ENCODE data around the gene SLC22A6.
"Not testable (repeated sequence)": the region's sequence is repeated elsewhere in the genome, so short reads cannot be mapped to it uniquely, and the experiment has no call there.

The SLC22A6 gene

DNA sequence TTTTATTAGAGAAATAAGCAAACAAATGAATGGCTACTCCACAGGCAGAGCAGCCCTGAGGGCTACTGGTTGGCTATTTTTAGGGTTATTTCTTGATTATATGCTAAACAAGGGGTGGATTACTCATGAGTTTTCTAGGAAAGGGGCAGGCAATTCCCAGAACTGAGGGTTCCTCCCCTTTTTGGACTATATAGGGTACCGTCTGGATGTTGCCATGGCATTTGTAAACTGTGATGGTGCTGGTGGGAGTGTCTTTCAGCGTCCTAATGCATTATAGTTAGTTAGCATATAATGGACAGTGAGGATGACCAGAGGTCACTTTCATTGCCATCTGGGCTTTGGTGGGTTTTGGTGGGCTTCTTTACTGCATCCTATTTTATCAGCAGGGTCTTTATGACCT lies 19.2 kb downstream of the SLC22A6 start:
- H3K27me3 Mint-ChIP-seq = peaks cover 9% of the 10 kb centered on the region
- H3K27ac Mint-ChIP-seq = no peak overlapping the region
- ATAC-seq (ENCODE audit: low read depth) (no peak), DNase-seq (ENCODE audit: low spot score in 2 of 2) (no peak)
- no peaks in the 10 kb centered on the region for H3K36me3 Mint-ChIP-seq
- H3K9me3 Mint-ChIP-seq = peaks cover 4% of the 10 kb centered on the region
- no peaks in the 10 kb centered on the region for H3K4me1 Mint-ChIP-seq
- H3K4me3 Mint-ChIP-seq = no peak overlapping the region

DNA sequence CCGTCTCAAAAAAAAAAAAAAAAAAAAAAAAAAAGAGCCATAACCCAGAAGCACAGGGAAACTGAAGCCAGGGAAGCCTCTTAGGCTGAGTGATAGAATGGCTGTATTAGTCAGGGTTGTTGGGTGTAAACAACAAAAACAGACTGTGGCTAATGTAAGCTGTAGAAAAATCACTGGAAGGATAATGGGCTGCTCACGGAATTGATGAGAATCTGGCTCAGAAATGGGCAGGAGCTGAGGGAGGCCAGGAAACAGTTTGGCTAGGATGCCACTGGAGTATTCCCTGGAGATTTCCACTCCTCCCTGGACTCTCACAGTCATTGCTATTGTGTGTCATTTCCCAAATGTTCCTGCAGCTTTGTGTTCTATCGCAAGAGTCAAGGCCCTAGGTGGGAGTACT lies 22.4 kb downstream of the SLC22A6 start:
- H3K9me3 Mint-ChIP-seq = peaks cover 2% of the 10 kb centered on the region
- H3K36me3 Mint-ChIP-seq = no peaks in the 10 kb centered on the region
- DNase-seq (ENCODE audit: low spot score in 2 of 2) (no peak), ATAC-seq (ENCODE audit: low read depth) (no peak)
- H3K4me1 Mint-ChIP-seq = no peaks in the 10 kb centered on the region
- peaks cover 10% of the 10 kb centered on the region for H3K27me3 Mint-ChIP-seq
- no peak overlapping the region for H3K27ac Mint-ChIP-seq
- no peak overlapping the region for H3K4me3 Mint-ChIP-seq

DNA sequence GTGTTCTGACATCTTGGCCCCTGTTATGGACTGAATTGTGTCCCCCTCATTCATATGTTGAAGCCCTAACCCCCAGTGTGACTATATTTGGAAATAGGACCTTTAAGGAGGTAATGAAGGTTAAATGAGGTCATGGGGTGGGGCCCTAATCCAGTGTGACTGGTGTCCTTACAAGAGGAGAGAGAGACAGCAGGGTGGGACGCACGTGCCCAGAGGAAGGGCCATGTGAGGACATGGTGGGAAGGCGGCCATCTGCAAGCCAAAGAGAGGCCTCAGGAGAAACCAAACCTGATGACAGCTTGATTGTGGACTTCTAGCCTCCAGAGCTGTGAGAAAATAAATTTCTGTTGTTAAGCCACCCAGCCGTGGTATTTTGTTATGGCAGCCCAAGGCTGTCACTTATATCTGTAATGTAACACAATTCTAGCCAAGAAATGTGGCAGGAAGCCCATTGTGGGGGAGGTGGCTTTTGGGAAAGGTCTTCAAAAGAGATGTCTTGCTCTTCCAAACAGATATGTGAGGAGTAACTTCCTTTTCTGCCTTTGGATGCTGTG lies 23.7 kb downstream of the SLC22A6 start:
- ATAC-seq (ENCODE audit: low read depth) (no peak), DNase-seq (ENCODE audit: low spot score in 2 of 2) (no peak)
- H3K4me3 Mint-ChIP-seq = no peak overlapping the region
- no peaks in the 10 kb centered on the region for H3K4me1 Mint-ChIP-seq
- no peak overlapping the region for H3K27ac Mint-ChIP-seq
- H3K9me3 Mint-ChIP-seq = no peaks in the 10 kb centered on the region
- no peaks in the 10 kb centered on the region for H3K36me3 Mint-ChIP-seq
- H3K27me3 Mint-ChIP-seq = peaks cover 12% of the 10 kb centered on the region

DNA sequence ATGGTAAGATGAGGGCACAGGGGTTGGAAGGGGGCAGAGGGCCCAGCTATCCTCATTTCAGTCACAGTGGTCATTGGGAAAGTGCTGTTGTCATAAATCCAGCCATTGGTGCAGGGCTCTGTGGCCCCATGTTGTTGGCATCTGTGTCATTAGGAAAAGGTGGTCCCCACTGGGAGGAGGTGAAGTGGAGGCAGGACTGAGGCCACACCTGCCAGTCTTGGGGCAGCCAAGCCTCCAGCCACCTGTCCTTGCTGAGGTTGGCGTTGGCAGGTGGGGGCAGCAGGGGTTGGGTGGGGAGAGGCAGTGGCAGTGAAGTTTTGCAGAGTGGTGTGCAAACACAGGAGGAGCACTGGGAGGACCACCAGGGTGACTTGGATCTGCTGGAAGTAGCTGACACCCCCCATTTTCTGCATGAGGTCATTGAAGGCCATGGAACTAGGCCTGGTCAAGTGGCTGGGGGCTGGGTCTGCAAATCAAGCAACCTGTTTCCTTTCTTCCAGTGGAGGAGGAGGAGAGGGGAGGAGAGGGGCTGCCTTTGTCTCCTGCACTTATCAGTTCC lies 25.3 kb downstream of the SLC22A6 start:
- ATAC-seq (ENCODE audit: low read depth) (no peak), DNase-seq (ENCODE audit: low spot score in 2 of 2) (no peak)
- Mint-ChIP-seq H3K27me3 (peaks cover 11% of the 10 kb centered on the region), H3K4me3 (no peak overlapping the region), H3K9me3 (no peaks in the 10 kb centered on the region), H3K36me3 (no peaks in the 10 kb centered on the region), H3K27ac (no peak overlapping the region), H3K4me1 (no peaks in the 10 kb centered on the region)

DNA sequence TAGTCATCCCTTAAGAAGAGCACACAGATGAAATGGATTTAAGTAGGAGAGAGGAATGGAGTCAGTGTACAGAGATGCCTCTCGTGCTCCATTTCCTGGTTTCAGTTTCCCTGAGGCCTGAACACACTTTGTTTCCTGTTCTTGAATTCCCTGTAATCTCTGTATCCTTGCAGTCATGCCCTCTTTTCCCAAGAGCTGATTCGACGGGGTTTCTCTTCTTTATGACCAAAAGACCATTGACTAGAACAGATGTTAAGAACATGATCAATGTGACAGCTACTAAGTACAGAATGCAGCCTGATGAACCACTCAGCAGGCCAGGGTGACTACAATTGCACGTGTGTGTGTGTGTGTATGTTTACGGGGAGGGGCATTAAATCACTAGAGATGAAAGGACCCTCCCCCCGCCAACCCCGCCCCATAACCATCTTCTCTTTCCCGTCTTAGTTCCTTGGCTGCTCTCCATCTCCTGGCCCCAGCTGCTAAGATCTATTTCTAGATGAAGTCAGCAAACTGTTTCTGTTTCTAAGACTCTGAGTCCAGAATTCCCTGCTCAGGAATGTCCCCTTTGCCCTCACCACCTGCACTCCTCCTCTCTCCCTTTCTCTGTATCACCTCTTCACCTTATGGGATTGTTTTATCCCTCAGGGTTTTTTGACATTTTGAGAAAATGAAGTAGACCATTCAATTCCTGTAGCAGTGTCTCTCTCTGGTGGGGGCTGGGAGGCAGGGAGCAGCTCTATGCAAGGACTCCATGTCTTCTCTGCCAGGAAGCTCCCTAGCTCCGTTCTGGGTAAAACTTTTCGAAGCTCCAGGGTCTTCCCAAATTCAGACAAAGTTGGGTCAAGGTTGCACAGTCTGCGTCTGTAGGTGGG lies 26.0 kb downstream of the SLC22A6 start:
- DNase-seq (ENCODE audit: low spot score in 2 of 2) = no peak
- H3K27me3 Mint-ChIP-seq = peaks cover 11% of the 10 kb centered on the region
- no peak for ATAC-seq (ENCODE audit: low read depth)
- no peaks in the 10 kb centered on the region for H3K9me3 Mint-ChIP-seq
- H3K27ac Mint-ChIP-seq = no peak overlapping the region
- H3K36me3 Mint-ChIP-seq = no peaks in the 10 kb centered on the region
- no peaks in the 10 kb centered on the region for H3K4me1 Mint-ChIP-seq
- H3K4me3 Mint-ChIP-seq = no peak overlapping the region

DNA sequence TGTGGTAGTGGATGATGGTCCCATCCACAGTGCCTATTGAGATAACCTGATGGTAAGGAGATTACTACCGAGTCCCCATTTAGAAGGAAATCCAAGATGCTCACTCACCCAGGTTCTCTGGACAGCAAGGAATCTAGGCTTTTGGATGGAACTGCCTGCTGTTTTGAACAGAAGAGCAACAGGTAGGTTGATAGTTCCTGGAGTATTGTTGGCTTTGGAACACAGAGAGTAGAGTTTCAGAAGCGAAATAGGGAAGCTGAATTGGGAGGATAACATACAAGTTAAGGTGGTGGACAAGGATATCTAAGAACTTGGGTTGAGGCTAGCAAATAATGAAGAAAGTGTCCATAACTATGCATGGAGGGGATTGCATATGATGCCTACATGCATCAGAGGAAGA lies 27.6 kb downstream of the SLC22A6 start:
- DNase-seq (ENCODE audit: low spot score in 2 of 2) (no peak), ATAC-seq (ENCODE audit: low read depth) (no peak)
- Mint-ChIP-seq H3K4me3 (no peak overlapping the region), H3K27ac (no peak overlapping the region), H3K36me3 (no peaks in the 10 kb centered on the region), H3K27me3 (peaks cover 12% of the 10 kb centered on the region), H3K4me1 (no peaks in the 10 kb centered on the region), H3K9me3 (no peaks in the 10 kb centered on the region)

DNA sequence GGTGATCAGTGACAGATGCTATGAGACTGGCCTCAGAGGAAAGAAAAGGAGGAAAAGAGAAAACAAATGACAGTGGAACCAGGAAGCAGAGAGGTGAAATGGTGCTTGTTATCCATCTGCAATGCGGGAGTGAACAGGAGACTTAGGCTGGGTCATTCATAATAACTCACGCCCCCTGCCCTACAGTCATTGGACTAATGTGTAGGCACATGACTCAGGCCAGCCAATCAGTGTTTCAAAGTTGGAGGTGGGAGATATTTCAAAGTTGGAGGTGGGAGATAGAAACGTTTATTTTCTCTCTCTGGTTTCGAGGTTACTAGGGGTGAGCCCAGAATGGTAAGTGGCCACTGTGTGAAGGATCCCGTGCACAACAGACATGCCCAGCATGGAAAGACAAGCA lies 30.3 kb downstream of the SLC22A6 start:
- Mint-ChIP-seq H3K4me3 (no peak overlapping the region), H3K36me3 (no peaks in the 10 kb centered on the region)

DNA sequence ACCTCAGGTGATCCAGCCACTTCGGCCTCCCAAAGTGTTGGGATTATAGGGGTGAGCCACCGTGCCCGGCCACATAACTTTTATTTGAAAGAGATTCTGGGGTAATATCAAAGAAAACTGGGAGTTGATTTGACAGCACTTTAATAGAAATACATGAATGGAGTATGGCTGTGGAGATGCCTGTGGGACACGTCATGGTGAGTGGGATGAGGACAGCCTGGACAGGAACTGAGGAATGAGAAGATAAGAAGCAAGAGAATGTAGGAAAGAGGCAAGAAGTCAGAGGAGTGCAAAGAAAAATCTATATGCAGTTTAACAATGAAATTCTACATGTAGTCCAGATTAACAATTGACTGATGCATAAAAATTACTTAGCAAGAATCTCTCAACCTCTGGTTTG lies 31.0 kb downstream of the SLC22A6 start:
- no peak overlapping the region for H3K27ac Mint-ChIP-seq
- H3K9me3 Mint-ChIP-seq = no peaks in the 10 kb centered on the region
- H3K4me1 Mint-ChIP-seq = no peaks in the 10 kb centered on the region
- H3K27me3 Mint-ChIP-seq = peaks cover 12% of the 10 kb centered on the region
- no peak overlapping the region for H3K4me3 Mint-ChIP-seq
- DNase-seq (ENCODE audit: low spot score in 2 of 2) (no peak), ATAC-seq (ENCODE audit: low read depth) (no peak)
- no peaks in the 10 kb centered on the region for H3K36me3 Mint-ChIP-seq

More for the DNA sequence above, 30.3 kb downstream of the SLC22A6 start:
- DNase-seq (ENCODE audit: low spot score in 2 of 2) (no peak), ATAC-seq (ENCODE audit: low read depth) (no peak)
- Mint-ChIP-seq H3K4me1 (no peaks in the 10 kb centered on the region), H3K27me3 (peaks cover 14% of the 10 kb centered on the region), H3K9me3 (no peaks in the 10 kb centered on the region), H3K27ac (no peak overlapping the region)

DNA sequence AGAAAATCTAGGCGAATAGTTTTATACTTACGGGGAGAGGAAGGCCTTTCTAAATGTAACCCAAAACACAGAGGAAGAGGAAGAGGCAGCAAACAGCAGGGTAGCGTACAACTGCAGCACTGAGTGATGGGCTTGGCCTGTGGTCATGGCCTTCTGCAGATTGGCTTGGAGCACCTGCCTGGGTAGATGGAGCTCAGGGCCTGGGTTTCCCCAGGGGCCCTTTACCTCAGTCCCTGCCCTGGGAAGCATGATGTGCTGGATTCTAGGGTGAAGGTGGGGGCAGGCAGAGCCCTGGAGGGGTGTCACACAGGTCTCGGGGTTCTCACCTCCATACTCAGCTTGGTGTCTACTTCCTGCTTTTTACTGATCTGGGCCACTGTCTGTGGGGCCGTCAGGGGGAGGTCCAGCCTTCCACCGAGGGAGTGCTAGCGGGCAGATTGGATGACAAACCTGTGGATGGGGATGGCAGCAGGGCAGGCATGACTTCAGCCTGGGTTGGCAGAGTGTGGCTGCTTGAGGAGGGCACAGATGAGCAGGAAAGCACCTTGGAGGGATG lies 35.9 kb downstream of the SLC22A6 start:
- no peak overlapping the region for H3K27ac Mint-ChIP-seq
- peaks cover 1% of the 10 kb centered on the region for H3K9me3 Mint-ChIP-seq
- H3K4me1 Mint-ChIP-seq = no peaks in the 10 kb centered on the region
- no peaks in the 10 kb centered on the region for H3K36me3 Mint-ChIP-seq
- H3K4me3 Mint-ChIP-seq = no peak overlapping the region
- peaks cover 12% of the 10 kb centered on the region for H3K27me3 Mint-ChIP-seq
- no peak for ATAC-seq (ENCODE audit: low read depth)
- no peak for DNase-seq (ENCODE audit: low spot score in 2 of 2)

DNA sequence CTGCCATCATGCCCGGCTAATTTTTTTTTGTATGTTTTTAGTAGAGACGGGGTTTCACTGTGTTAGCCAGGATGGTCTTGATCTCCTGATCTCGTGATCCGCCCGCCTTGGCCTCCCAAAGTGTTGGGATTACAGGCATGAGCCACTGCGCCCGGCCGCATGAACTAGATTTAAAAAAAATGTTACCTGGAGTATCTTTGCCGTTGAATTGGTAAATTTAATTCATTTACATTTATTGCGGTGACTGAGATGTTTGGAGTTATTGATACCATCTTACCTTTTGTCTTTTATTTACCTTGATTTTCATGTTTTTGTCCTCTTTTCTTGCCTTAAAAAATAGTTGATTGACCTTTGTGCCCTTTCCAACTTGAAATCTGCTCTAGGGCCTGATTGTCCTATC lies 39.2 kb downstream of the SLC22A6 start:
- not testable (repeated sequence) for H3K4me1 Mint-ChIP-seq; DNase-seq (ENCODE audit: low spot score in 2 of 2); H3K27ac Mint-ChIP-seq; H3K4me3 Mint-ChIP-seq; H3K9me3 Mint-ChIP-seq; ATAC-seq (ENCODE audit: low read depth); H3K36me3 Mint-ChIP-seq
- peaks cover 10% of the 10 kb centered on the region for H3K27me3 Mint-ChIP-seq

DNA sequence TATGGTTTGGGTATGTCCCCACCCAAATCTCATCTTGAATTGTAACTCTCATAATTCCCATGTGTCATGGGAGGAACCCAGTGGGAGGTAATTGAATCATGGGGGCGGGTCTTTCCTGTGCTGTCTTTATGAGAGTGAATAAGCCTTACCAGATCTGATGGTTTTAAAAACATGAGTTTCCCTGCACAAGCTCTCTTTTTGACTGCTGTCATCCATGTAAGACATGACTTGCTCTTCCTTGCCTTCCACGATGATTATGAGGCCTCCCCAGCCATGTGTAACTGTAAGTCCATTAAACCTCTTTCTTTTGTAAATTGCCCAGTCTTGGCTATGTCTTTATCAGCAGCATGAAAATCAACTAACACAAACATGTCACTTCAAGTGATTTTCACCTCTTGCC lies 47.2 kb downstream of the SLC22A6 start:
- H3K27ac Mint-ChIP-seq; DNase-seq (ENCODE audit: low spot score in 2 of 2); H3K27me3 Mint-ChIP-seq; H3K4me3 Mint-ChIP-seq; H3K4me1 Mint-ChIP-seq; ATAC-seq (ENCODE audit: low read depth); H3K36me3 Mint-ChIP-seq; H3K9me3 Mint-ChIP-seq: not testable (repeated sequence)

DNA sequence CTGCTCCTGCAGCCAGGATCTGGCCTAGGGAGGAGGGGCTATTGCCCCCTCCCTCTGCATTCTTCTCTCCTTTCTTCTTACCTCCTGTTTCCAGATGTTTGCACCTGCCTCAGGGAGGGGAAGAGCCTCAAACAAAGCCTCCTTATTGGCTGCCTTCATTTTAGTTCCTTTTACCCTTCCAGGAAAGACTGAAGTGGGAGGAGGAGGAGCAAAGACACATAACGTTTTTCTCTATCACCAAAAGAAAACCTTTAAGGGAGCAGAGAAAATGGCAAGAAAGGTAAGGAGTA lies 50.3 kb downstream of the SLC22A6 start:
- no peak overlapping the region for H3K4me3 Mint-ChIP-seq
- H3K27ac Mint-ChIP-seq = no peak overlapping the region
- peaks cover 22% of the 10 kb centered on the region for H3K27me3 Mint-ChIP-seq
- DNase-seq (ENCODE audit: low spot score in 2 of 2) = no peak
- no peaks in the 10 kb centered on the region for H3K36me3 Mint-ChIP-seq
- no peaks in the 10 kb centered on the region for H3K4me1 Mint-ChIP-seq
- peaks cover 3% of the 10 kb centered on the region for H3K9me3 Mint-ChIP-seq
- ATAC-seq (ENCODE audit: low read depth) = no peak

DNA sequence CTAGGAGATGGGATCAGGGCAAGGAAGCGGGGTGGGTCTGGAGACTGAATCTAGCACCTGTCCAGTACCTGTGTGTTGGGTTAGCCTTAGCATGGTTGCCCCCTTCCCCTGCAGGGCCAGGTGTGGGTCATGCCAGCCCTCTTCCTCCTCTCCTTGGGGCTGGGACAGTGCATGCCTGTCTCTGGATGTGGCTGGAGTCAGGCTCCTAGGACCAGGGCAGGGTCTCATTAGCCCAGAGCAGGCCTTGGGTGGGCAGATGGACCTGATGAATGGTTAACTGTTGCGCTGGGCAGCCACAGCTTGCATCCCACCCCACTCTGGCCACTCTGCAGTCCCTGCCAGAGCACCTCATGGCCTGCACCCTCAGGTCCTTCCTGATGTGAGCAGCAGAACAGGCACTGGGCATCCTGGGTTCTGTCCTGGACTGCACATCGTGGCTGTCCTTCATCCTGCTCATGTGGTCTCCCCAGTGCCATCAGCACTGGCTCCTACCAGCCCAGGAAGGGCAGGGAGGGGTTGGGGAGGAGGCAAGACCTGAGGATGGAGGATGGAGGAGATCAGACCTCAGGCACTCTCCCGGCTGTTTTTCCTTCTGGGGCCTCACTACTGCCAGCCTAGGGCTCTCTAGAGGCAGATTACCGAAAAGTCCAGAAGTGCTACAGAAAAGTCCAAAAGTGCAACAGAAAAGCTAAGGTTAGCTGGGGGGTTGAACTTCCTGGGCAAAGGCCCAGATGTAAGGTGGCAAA lies 50.8 kb downstream of the SLC22A6 start:
- ATAC-seq (ENCODE audit: low read depth) (no peak), DNase-seq (ENCODE audit: low spot score in 2 of 2) (no peak)
- Mint-ChIP-seq H3K4me3 (no peak overlapping the region), H3K27ac (no peak overlapping the region), H3K36me3 (no peaks in the 10 kb centered on the region), H3K4me1 (no peaks in the 10 kb centered on the region), H3K27me3 (peaks cover 25% of the 10 kb centered on the region), H3K9me3 (peaks cover 3% of the 10 kb centered on the region)

DNA sequence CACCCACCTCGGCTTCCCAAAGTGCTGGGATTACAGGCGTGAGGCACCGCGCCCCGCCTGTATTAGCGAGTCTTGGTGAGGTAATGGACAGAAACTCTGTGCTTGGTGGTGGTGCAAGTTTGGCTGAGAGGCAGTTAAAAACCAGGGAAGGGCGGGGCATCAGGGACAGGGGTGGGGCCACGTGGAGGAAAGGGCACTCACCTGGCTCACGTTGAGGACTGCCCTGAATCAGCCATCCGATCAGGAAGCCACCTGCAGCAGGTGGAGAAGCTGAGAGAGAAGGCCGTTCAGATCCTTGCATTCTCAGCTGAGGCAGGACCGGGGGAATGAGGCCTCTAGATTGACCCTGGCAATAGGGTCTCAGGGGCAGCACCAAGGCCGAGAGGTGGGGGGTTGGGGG lies 51.5 kb downstream of the SLC22A6 start:
- no peaks in the 10 kb centered on the region for H3K4me1 Mint-ChIP-seq
- H3K27me3 Mint-ChIP-seq = peaks cover 31% of the 10 kb centered on the region
- no peak overlapping the region for H3K27ac Mint-ChIP-seq
- H3K9me3 Mint-ChIP-seq = peaks cover 3% of the 10 kb centered on the region
- H3K36me3 Mint-ChIP-seq = no peaks in the 10 kb centered on the region
- ATAC-seq (ENCODE audit: low read depth) (no peak), DNase-seq (ENCODE audit: low spot score in 2 of 2) (no peak)
- no peak overlapping the region for H3K4me3 Mint-ChIP-seq

Data from memory B cell (primary cell).